GM15510 (cell line): ENCODE data around the gene FRMD4B.

Experiments
- POLR2A ChIP-seq: IDR thresholded peaks from 3 replicates; pipeline ENCODE4 v1.6.1; 2011; ENCODE audit warnings: borderline replicate concordance; ENCODE audit not compliant: insufficient read length; ENCODE audit errors: extremely low read depth

The FRMD4B gene

GRCh38 chr3:69122403-69122802 is 263.5 kb downstream of the FRMD4B start, which contains the start of gene LMOD3:
Gene LMOD3, minus strand, starts transcription at chr3:69122595. Its CDS starts 209 bp downstream, at chr3:69122386.
- TF ChIP-seq POLR2A = no peak

GRCh38 chr3:69121950-69122349 is 263.9 kb downstream of the FRMD4B start:
- no peak for TF ChIP-seq POLR2A

- no peak for TF ChIP-seq POLR2A
These were observed 264.4 kb downstream of the FRMD4B start for GRCh38 chr3:69121513-69121912.

GRCh38 chr3:69120879-69121464 is 264.9 kb downstream of the FRMD4B start:
- no peak for TF ChIP-seq POLR2A
